Measurements from ENCODE around the gene ABHD14A.

Gene ABHD14A

GRCh38 chr3:51982838-51983577, 8.1 kb downstream of the ABHD14A start, which contains the start of gene ACY1:
Gene ACY1 (plus strand): TSS chr3:51983535. CDS start chr3:51984065, 530 bp downstream.
- peak within 1 kb of the TSS; percentile 70 for H3K4me3 ChIP-seq (ENCODE audit: low read depth, low read length)
- TF ChIP-seq CTCF (IDR thresholded peaks at IDR 0.05): no peak
- no peaks in the 10 kb centered on the region for H3K27me3 ChIP-seq (ENCODE audit: control insufficient read depth, insufficient read depth, low read length)
- H3K27ac ChIP-seq: peak within 1 kb of the TSS; percentile 91
- no peak within 1 kb of the TSS for H3K9ac ChIP-seq
- H3K9me3 ChIP-seq (ENCODE audit: control insufficient read depth, low read length): no peaks in the 10 kb centered on the region
- peaks cover 8% of the 10 kb centered on the region for H3K79me2 ChIP-seq
- no peaks in the 10 kb centered on the region for H3K36me3 ChIP-seq (ENCODE audit: control insufficient read depth, insufficient read depth, low read length)
- peak within 1 kb of the TSS; percentile 78 for H2AFZ ChIP-seq
- peaks cover 9% of the 10 kb centered on the region for H3K4me1 ChIP-seq
- H3K4me2 ChIP-seq (ENCODE audit: low read length): peak within 1 kb of the TSS; percentile 80

GRCh38 chr3:51983578-51984268, 8.9 kb downstream of the ABHD14A start:
- no peak for TF ChIP-seq CTCF (IDR thresholded peaks at IDR 0.05)
- no peaks in the 10 kb centered on the region for H3K9me3 ChIP-seq (ENCODE audit: control insufficient read depth, low read length)
- peak overlapping the region; percentile 91 for H3K27ac ChIP-seq
- peaks cover 8% of the 10 kb centered on the region for H3K79me2 ChIP-seq
- H3K27me3 ChIP-seq (ENCODE audit: control insufficient read depth, insufficient read depth, low read length): no peaks in the 10 kb centered on the region
- H3K36me3 ChIP-seq (ENCODE audit: control insufficient read depth, insufficient read depth, low read length): no peaks in the 10 kb centered on the region
- H3K4me3 ChIP-seq (ENCODE audit: low read depth, low read length): peak overlapping the region; percentile 70
- peak overlapping the region; percentile 78 for H2AFZ ChIP-seq
- no peak overlapping the region for H3K9ac ChIP-seq
- peak overlapping the region; percentile 80 for H3K4me2 ChIP-seq (ENCODE audit: low read length)
- H3K4me1 ChIP-seq: peaks cover 9% of the 10 kb centered on the region

- Histone ChIP-seq H3K4me2 (ENCODE audit: low read length) (peak overlapping the region; percentile 80), H2AFZ (no peak overlapping the region), H3K27ac (peak overlapping the region; percentile 91), H3K79me2 (peaks cover 8% of the 10 kb centered on the region), H3K36me3 (ENCODE audit: control insufficient read depth, insufficient read depth, low read length) (no peaks in the 10 kb centered on the region), H3K4me3 (ENCODE audit: low read depth, low read length) (no peak overlapping the region), H3K27me3 (ENCODE audit: control insufficient read depth, insufficient read depth, low read length) (no peaks in the 10 kb centered on the region), H3K9me3 (ENCODE audit: control insufficient read depth, low read length) (no peaks in the 10 kb centered on the region), H3K4me1 (peaks cover 9% of the 10 kb centered on the region), H3K9ac (no peak overlapping the region)
- no peak for TF ChIP-seq CTCF (IDR thresholded peaks at IDR 0.05)
Observed at GRCh38 chr3:51984269-51984647, 9.4 kb downstream of the ABHD14A start.

GRCh38 chr3:51985063-51985462, 10.2 kb downstream of the ABHD14A start:
- Histone ChIP-seq H3K9ac (no peak overlapping the region), H3K79me2 (peaks cover 8% of the 10 kb centered on the region), H3K9me3 (ENCODE audit: control insufficient read depth, low read length) (no peaks in the 10 kb centered on the region), H3K36me3 (ENCODE audit: control insufficient read depth, insufficient read depth, low read length) (no peaks in the 10 kb centered on the region), H3K27ac (no peak overlapping the region), H3K4me3 (ENCODE audit: low read depth, low read length) (no peak overlapping the region), H3K27me3 (ENCODE audit: control insufficient read depth, insufficient read depth, low read length) (no peaks in the 10 kb centered on the region), H3K4me2 (ENCODE audit: low read length) (no peak overlapping the region), H2AFZ (no peak overlapping the region), H3K4me1 (peaks cover 9% of the 10 kb centered on the region)
- TF ChIP-seq CTCF (IDR thresholded peaks at IDR 0.05): no peak

Data from parathyroid adenoma (tissue), 2 donors.